ENCODE results near the gene CAMSAP1.

Gene CAMSAP1

DNA sequence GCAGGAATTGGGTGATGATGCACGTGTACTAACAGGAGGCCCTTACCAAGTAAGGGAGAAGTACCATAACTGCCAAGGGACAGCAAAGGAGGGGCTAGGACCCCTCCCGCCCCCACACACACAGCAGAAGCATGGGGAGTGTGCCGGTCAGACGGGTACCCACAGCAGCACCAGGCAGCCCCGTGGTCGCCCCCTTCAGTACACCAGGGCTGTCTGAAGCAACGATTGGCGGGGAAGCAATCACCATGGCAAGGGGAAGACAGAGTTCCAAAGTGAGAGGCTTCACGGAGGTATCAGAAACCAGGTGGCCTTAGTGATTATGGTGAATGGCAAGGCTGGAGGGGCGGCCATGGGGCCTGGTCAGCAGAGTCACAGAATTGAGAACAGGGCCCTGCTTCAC lies 72.2 kb downstream of the CAMSAP1 start:
- DNase-seq (ENCODE audit: low spot score): no peak

DNA sequence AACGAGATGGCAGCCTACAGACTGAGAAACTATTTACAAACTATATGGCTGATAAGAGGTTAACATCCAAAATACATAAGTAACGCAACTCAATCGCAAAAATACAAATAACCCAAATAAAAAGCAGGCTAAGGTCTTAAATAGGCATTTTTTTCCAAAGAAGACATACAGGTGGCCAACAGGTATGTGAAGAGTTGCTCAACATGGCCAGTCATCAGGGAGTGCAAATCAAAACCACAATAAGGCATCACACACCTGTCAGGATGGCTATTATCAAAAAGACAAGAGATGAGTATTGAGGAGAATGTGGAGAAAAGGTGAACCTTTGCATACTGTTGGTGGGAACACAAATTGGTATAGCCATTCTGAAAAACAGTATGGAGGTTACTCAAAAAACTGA lies 73.5 kb downstream of the CAMSAP1 start:
- DNase-seq (ENCODE audit: low spot score): no peak

DNA sequence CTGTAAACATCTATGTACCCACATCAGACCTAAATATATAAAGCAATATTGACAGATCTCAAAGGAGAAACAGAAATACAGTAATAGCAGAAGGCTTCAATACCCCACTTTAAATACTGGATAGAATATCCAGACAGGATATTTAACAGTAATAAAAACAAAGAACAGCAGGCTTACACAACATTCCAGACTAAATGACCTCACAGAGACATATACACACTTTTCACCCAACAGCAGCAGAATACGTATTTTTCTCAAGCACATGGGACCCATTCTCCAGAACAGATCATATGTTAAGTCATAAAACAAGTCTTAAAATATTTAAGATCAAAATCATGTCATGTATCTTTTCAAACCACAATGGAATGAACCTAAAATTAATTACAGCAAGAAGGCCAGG lies 76.8 kb downstream of the CAMSAP1 start:
- DNase-seq (ENCODE audit: low spot score): no peak

DNA sequence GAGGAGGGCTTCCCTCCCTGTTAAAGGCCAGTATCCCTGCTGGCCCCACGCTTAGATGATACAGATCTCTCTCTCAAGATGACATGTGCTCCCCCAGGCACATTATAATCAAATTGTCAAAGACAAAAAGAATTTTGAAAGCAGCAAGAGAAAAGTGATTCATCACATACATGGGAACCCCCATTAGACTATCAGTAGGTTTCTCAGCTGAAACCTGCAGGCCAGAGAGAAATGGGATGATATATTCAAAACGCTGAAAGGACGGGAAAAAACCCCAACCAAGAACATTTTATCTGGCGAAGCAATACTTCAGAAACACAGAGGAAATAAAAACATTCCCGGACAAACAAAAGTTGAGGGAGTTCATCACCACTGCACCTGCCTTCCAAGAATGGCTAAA lies 78.7 kb downstream of the CAMSAP1 start:
- no peak for DNase-seq (ENCODE audit: low spot score)

DNA sequence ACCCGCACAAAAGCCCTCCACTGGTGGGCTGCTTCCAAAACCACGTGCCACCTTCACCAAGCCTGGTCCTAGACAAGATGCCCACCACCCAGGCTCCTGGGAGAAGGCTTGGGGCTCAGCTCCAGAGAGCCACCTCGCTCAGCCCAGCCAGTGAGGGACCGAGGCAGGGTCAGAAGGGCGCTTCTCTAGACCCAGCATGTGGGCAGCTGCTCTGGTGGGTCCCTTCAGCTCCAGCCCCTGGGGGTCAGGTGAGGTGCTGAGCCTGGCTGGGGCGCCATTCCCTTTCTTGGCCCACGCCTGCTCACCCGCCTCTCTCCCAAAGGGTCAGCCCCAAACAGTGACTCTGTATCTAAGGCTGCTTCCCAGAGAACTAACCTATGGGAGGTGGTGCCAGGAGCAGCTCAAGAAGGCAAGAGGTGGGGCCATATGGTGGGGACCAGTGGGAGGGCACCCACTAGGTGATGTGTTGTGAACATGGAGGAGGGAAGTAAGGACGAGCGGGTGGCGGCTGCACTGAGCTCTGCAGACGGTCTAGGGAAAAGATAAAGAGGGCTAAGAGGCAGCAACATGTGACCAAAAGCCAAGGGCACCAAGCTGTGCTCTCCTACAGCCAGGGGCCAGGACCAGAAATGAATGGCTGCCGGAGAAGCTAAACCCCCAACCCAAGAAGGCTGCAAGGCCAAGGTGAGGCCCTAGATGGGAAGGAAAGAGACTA lies 79.3 kb downstream of the CAMSAP1 start:
- DNase-seq (ENCODE audit: low spot score): no peak

DNA sequence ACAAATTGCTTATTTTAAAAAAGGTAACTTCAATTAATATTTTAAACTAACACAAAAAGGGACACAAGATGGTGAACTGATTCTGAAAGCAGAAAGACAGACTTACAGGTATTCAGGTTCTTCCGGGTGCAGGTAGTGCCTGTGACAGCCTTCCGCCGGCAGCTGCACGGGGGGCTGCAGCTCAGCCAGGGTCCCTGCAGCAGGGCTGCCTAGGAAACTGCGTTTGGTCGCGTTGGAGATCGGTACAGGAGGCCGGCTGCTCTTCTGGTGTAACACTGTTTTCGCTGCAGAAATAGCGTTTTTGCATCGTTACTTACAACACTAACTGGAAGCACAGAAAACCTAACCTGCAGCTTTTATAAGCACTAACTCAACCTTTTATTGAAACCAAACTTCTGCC lies 80.0 kb downstream of the CAMSAP1 start:
- DNase-seq (ENCODE audit: low spot score): no peak

GRCh38 chr9:135826188-135826545 lies 81.2 kb downstream of the CAMSAP1 start:
- DNase-seq (ENCODE audit: low spot score): no peak

DNA sequence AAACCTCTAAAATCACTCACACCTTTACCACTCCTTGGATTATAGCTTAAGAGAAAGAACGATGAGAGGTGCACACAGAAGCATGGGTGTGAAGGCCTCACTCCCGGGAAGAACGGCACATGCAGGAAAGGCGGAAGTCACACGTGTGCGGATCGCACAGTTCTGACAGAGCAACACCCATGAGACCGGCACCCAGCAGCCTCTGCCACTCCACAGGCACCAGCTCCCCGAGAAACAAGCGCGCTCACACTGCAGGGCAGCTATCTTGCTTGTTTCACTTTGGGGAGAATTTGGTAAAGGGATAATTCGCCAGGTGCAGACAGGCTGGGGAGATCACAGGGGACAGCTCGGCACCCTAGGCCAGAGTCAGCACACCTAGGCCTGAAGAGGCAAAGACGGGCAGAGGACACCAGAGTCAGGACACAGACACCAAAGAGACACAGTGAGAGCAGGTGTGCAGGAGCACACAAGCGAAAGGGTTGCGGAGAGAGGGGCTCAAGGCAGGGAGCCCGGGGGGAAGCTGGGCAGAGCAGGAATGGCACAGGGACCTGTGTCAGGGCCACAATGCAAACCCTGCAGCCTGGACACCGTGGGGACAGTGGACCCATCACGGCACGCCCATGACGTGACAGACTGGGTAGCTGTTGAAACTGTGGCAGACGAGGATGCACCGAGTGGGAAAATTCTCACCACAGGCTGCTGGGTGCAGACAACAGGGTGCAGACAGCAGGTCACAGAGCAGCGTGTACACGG lies 81.7 kb downstream of the CAMSAP1 start:
- no peak for DNase-seq (ENCODE audit: low spot score)

- DNase-seq (ENCODE audit: low spot score): no peak
Observed at GRCh38 chr9:135823036-135823435, 84.3 kb downstream of the CAMSAP1 start.

DNA sequence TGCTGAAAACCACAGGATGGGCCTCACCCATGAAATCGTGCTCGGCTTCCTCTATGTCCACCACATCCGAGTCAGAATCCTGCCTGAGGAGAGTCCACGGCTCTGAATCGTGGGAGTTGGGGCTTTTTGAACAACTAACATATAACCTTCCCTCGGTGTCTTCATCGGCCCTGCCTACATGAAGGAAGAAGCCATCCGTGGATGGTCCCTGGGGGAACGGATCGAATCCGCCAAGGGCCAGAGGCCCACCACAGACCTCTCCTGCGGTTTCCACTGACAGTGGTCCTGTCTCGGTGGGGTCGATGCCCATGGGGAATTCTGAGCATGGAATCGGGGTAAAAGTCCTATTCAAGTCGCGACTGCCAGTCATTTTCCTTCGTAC lies 85.0 kb downstream of the CAMSAP1 start:
- DNase-seq (ENCODE audit: low spot score): no peak

DNA sequence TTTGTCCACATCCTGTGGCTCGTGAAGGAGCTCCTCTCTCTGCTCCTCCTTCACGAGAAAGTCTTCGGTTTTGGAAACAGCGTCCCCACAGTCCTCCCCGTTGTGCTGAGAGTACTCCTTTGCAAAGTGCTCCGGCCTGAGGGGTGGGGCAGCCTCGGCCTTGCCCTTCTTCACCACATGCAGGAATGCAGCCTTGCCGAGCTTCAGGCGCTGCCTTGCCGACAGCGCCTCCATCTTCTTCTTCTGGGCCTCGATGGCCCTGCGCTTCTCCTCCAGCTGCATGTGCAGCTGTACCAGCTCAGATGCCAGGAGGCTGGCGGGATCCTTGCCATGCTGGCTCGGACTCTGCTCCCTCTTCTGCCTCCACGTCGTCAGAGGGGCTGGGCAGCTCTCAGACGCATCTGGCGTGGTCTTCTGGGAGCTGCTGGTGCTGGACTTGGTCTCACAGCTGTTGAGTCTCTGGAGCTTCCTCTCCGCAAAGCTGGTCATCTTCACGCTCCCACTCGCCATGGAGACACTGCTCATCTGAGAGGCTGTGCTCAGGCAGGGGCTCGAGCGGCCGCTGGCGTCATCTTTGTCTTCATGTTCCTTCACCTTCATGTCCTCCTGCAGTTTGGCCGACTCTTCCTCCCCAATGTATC lies 85.5 kb downstream of the CAMSAP1 start:
- DNase-seq (ENCODE audit: low spot score): no peak

- no peak for DNase-seq (ENCODE audit: low spot score)
Observed at GRCh38 chr9:135821116-135821515, 86.2 kb downstream of the CAMSAP1 start.

DNA sequence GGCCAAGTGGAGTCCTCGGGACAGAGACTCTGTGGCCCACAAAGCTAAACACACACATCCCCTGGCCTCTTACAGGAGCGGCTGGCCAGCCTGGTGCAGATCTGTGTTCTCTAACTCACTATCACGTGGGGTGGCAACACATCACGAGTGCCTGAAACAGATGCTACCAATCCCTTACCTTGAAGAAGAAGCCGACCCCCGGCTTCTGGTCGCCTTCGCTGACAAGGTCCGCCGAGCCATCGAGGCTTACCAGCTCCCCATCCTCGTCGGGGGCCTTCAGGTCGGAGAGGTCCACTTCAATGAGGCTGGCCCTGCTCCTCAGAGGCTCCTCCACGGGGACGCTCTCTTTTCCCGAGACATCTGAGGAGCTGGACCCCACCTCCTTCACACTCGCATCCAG lies 86.7 kb downstream of the CAMSAP1 start:
- no peak for DNase-seq (ENCODE audit: low spot score)

GRCh38 chr9:135819905-135820304 lies 87.4 kb downstream of the CAMSAP1 start:
- DNase-seq (ENCODE audit: low spot score): no peak

DNA sequence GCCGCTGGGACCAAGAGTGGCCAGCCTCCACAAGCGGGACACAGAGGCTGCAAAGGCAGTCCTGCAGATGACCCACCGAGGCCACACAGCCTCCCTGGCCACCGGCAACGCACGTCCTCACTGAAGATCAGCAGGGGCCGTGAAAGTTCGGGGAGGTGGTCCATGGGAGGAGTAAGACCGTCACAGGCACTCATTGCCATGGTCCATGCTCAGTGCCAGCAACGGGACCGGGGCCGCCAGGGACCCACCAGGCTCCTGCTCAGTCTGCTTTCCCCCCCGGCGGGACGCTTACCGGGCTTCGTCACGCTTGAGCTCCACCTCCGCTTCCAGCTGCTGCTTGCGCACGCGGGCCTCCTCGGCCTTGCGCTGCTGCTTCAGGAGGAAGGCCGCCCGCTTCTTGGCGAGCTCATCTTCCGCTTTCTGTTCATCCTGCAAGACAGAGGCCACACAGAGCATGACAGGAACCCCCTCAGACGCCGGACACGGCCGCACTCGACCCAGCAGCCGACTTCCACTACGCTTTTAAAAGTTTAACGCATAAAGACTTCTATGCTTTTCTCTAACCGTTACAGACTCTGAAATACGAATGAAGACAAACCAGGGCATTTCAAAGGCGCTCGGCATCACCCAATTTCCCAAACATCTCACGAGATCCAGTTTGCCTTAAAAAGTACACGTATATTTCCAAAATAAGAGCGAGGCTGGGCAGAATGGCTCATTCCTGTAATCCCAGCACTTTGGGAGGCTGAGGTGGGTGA lies 88.4 kb downstream of the CAMSAP1 start:
- no peak for DNase-seq (ENCODE audit: low spot score)

DNA sequence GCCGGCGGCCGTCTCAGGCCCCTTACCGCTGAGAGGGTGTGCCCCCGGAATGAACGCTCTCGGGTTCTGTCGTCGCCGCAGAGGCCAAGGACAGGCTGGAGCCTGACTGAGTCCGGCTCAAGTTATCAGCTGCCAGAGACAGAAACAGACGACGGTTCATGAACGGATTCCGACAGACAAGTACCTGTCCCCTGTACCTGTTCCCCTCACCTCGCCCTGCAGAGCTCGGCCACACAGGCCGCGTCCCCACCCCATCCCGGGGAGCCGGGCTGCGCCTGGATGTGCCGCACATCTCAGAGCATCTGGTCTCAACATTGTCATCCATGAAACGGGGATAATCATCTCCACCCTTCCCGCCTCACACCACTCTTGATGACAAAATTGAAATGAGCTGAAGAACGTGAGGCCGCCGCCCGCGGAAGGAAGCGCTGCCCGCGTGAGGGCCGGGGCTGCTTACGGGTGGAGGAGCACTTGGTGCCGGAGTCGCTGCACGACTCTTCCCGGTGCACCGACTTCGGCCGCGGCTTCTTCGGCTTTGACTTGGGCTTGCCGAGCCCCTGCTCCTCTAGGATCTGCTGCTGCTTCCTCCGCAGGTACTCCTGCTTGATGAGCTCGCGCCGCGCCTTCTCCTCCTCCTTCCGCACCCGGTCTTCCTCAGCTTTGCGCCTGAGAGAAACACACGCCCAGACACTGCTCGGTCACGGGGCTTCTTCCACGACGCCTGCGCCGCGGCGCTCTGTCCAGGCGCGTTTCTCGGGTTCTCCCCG lies 89.2 kb downstream of the CAMSAP1 start:
- DNase-seq (ENCODE audit: low spot score): no peak

- no peak for DNase-seq (ENCODE audit: low spot score)
Observed at GRCh38 chr9:135816651-135816970, 90.7 kb downstream of the CAMSAP1 start.

DNA sequence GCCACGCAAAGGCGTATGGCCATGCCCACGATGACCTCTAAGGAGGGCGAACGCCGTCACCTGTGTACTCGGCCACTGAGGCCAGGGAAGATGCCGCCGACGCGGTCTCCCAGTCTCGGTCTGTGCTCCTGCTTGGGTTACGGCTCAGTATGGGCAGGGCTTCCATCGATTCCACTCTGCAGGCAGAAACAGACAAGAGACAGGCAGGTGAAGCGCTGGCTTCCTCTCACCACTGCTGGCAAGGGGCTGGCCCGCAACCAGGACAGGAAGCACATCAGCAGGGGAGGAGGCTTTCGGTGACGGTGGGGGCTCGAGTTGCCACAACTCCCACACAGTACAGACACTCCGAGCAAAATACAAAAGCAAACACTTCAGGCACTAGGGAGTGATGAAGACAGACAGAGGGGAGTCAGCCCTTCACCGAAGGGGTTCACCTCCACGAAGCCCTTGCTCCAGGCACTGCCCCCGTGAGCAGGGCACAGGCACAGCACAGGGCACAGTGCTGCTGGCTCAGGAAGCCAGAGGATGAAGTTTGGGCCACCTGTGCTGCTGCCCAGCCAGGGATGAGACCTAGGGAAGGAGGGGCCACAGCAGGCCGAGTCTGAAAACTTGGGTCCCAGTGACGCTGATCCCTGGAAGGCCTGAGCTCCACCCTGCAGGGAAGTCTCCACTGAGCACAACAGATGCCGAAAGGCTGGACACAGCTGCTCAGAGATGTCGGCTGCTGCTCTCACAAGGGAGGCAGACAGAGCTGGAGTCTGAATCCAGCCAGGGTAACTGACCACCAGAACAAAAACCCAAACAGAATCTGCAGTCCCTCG lies 91.3 kb downstream of the CAMSAP1 start:
- no peak for DNase-seq (ENCODE audit: low spot score)

- DNase-seq (ENCODE audit: low spot score): no peak
Observed at GRCh38 chr9:135815413-135815812, 91.9 kb downstream of the CAMSAP1 start.

DNA sequence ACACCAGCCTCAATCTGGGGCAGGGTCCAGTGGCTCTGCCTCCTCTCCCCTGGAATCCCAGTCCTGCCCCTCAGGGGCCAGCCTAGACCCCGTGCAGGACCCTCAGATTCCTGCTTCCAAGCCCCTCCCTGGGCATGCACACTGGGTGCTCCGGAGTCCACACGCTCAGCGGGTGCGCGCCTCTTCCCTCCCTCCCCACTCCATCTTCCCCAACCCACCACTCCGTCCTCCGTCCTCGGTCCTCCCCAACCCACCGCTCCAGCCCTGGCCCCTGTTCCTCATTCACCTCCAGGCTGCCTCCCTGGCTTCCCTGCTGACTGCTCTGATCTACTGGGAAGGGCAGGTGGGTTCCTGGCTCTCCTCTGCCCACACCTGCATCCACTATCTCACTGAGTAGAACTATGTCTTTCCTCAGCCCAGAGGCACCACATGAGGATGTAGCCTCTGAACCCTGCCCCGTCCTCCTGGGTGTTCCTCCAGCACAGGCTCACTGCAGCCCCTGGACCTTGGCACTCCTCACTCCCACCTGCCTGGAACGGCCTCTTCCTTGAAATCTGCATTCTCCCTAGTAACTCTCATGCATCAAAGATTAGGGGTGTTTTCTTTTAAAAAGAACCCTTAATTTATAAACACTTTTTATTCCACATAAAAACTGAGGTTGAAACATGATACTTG lies 92.8 kb downstream of the CAMSAP1 start:
- no peak for DNase-seq (ENCODE audit: low spot score)
